Naive thymus-derived CD4-positive, alpha-beta T cell (primary cell): Measurements from ENCODE around the gene CLOCK. TPM values are rescaled to one million over a fixed set of nuclear protein-coding genes. Genes with fewer than 3 reads are reported as not detected.

ENCODE experiments used
- ATAC-seq: fragments of 150-1000 bp; cut with Tn5 transposase; 2 replicates; pipeline ENCODE4 v1.10.0; 2021; ENCODE audit warnings: mild to moderate bottlenecking, moderate library complexity
- CTCF ChIA-PET: fragments of 350-600 bp; sonication (Branson Sonifier 250); formaldehyde crosslinking; loops from one replicate; lab custom pipeline; 2021; ENCODE audit warnings: antibody characterized with exemption; lab: Charles Lee
- POLR2A ChIA-PET: fragments of 350-600 bp; sonication (Branson Sonifier 250); formaldehyde crosslinking; loops from one replicate; lab custom pipeline; 2021; ENCODE audit warnings: antibody characterized with exemption, inconsistent platforms; lab: Charles Lee
- DNase-seq, 9 donors: peaks; one replicate each; pipeline versions ENCODE4 v3.0.0 to v3.0.0-alpha.2; 2020 to 2022; ENCODE audit warnings: mixed read lengths in 1 of 9
- H3K27ac ChIP-seq: one replicate; pipeline ENCODE4 v1.7.0; 2013; ENCODE audit warnings: mild to moderate bottlenecking, low read depth, low read length, moderate library complexity
- H3K27me3 ChIP-seq, 2 donors: one replicate each; pipeline ENCODE4 v1.7.0; 2013; ENCODE audit warnings: low read length in 2 of 2, mild to moderate bottlenecking in 2 of 2, moderate library complexity in 2 of 2; ENCODE audit not compliant: control insufficient read depth in 2 of 2, insufficient read depth in 2 of 2
- H3K36me3 ChIP-seq, 3 experiments: 1 replicate in 2 of 3; 2 replicates in 1 of 3; pipeline ENCODE4 v1.7.0; 2013; ENCODE audit warnings: low read length in 3 of 3, mild to moderate bottlenecking in 3 of 3, moderate library complexity in 1 of 3; ENCODE audit not compliant: insufficient read depth in 3 of 3, control insufficient read depth in 2 of 3
- H3K4me1 ChIP-seq, 2 donors: one replicate each; pipeline ENCODE4 v1.7.0; 2013; ENCODE audit warnings: low read length in 2 of 2, mild to moderate bottlenecking in 2 of 2, moderate library complexity in 1 of 2; ENCODE audit not compliant: control insufficient read depth in 2 of 2, insufficient read depth in 2 of 2
- H3K4me3 ChIP-seq: 2 replicates; pipeline ENCODE4 v1.7.0; 2013; ENCODE audit warnings: mild to moderate bottlenecking, low read length
- H3K9me3 ChIP-seq, 3 experiments: 1 replicate in 2 of 3; 2 replicates in 1 of 3; pipeline ENCODE4 v1.7.0; 2013; ENCODE audit warnings: low read length in 3 of 3; ENCODE audit not compliant: control insufficient read depth in 2 of 3
- H3K27ac Mint-ChIP-seq, 9 donors: one replicate each; pipeline ENCODE4 v1.8.0; 2020 to 2022; ENCODE audit warnings: mixed read lengths in 9 of 9, mild to moderate bottlenecking in 8 of 9, moderate library complexity in 5 of 9, inconsistent platforms in 2 of 9
- H3K27me3 Mint-ChIP-seq, 5 donors: one replicate each; pipeline ENCODE4 v1.8.0; 2021 to 2022; ENCODE audit warnings: mixed read lengths in 5 of 5, mild to moderate bottlenecking in 1 of 5
- H3K36me3 Mint-ChIP-seq, 5 donors: one replicate each; pipeline ENCODE4 v1.8.0; 2020 to 2022; ENCODE audit warnings: mixed read lengths in 5 of 5, mild to moderate bottlenecking in 3 of 5, inconsistent platforms in 1 of 5
- H3K4me1 Mint-ChIP-seq, 7 donors: one replicate each; pipeline ENCODE4 v1.8.0; 2020 to 2022; ENCODE audit warnings: mixed read lengths in 7 of 7, mild to moderate bottlenecking in 3 of 7, inconsistent platforms in 1 of 7
- H3K4me3 Mint-ChIP-seq, 10 donors: one replicate each; pipeline ENCODE4 v1.8.0; 2020 to 2022; ENCODE audit warnings: mild to moderate bottlenecking in 10 of 10, mixed read lengths in 10 of 10, moderate library complexity in 6 of 10, inconsistent platforms in 2 of 10
- H3K9me3 Mint-ChIP-seq, 11 donors: one replicate each; pipeline ENCODE4 v1.8.0; 2020 to 2022; ENCODE audit warnings: mixed read lengths in 11 of 11, mild to moderate bottlenecking in 4 of 11, inconsistent platforms in 1 of 11, moderate library complexity in 1 of 11
- intact Hi-C, 2 donors: fragments of 100-400 bp; cut with micrococcal nuclease; formaldehyde crosslinking; loops; one replicate each; pipeline ENCODE4 v1.15.1; 2023
- polyA plus RNA-seq, 2 donors: library from polyadenylated mRNA; unstranded; fragments of 300-500 nt; fragmentation: Illumina TruSeq; gene quantifications; one replicate each; pipeline ENCODE4 v1.2.3, GENCODE V29; 2021
- total RNA-seq, 6 experiments: library from RNA in 5 of 6; stranded (reverse) in 5 of 6; gene quantifications; 1 replicate in 5 of 6; 2 replicates in 1 of 6; pipeline ENCODE4 v1.2.3 and lab custom pipeline; 2021 to 2026

CLOCK gene
- total and polyA plus RNA-seq, 7 experiments from 2014 or later, result 4.6 to 12.6 (median 8.6) TPM

DNA sequence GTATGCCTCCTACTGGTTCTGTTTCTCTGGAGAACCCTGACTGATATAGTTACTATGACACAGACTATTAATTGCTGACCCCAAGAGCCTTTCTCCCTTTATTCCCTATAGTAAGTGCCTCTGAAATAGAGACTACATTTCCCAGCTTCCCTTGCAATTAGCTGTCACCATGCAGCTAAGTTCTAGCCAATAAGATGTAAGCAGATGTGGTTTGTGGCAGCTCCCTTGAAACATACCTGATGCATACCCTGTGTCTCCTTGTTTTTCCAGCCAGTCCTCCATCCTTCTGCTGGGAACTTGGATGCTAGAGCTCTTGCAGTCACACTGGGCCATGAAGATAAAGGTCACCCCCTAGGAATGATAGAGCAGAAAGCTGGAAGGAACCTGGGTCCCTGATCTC is 160.6 kb downstream of the CLOCK start:
- no peaks in the 10 kb centered on the region for H3K9me3 Mint-ChIP-seq
- no peak overlapping the region for H3K4me3 ChIP-seq
- no peak overlapping the region for H3K4me3 Mint-ChIP-seq
- H3K9me3 ChIP-seq, result no peaks in the 10 kb centered on the region
- H3K27ac ChIP-seq, result no peak overlapping the region
- peaks cover 0 to 6% (median 0%) of the 10 kb centered on the region in 5 donors for H3K27me3 Mint-ChIP-seq
- H3K4me1 ChIP-seq, result no peaks in the 10 kb centered on the region
- H3K36me3 Mint-ChIP-seq, result no peaks in the 10 kb centered on the region
- no peak for DNase-seq
- intact Hi-C loops, result no loop called here
- H3K4me1 Mint-ChIP-seq, result peaks cover 0 to 9% (median 0%) of the 10 kb centered on the region in 7 donors
- H3K36me3 ChIP-seq, result no peaks in the 10 kb centered on the region
- ATAC-seq, result no peak
- CTCF ChIA-PET, result no interaction called here
- POLR2A ChIA-PET, result interaction anchor here (1.4 kb wide), 1 partner anchor 9 kb away, joined by 3 read pairs; no protein-coding TSS in a partner anchor
- no peaks in the 10 kb centered on the region for H3K27me3 ChIP-seq
- H3K27ac Mint-ChIP-seq, result no peak overlapping the region

DNA sequence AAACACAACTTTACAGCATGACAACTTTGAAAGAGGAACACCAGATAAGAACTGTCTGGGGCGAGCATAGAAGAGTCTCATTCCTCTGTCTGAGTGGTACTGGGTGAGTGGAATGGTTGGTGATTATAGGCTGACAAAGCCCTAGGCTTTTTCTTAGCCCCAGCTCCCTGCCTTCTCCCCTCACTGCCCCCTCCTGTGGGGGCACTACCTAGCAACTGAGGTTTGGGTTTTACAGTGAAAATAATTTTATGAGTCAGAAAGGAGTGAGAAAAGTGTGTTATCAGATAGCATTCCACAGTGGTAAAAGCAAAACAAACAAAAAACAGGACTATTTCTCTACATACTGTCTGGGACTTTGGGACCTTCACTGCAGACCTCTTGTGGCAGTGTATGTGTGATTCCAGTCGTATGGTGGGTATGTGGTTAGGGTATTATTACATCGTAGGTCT is 161.5 kb downstream of the CLOCK start:
- no peak overlapping the region for H3K4me3 Mint-ChIP-seq
- CTCF ChIA-PET, result no interaction called here
- no peak overlapping the region for H3K4me3 ChIP-seq
- no peaks in the 10 kb centered on the region for H3K4me1 ChIP-seq
- no peaks in the 10 kb centered on the region for H3K27me3 ChIP-seq
- no peak overlapping the region for H3K27ac ChIP-seq
- ATAC-seq (no peak), DNase-seq (no peak)
- H3K27ac Mint-ChIP-seq, result peak overlapping the region in 1 of 9 donors; percentile 5
- H3K27me3 Mint-ChIP-seq, result peaks cover 0 to 6% (median 0%) of the 10 kb centered on the region in 5 donors
- H3K36me3 Mint-ChIP-seq, result no peaks in the 10 kb centered on the region
- intact Hi-C loops, result no loop called here
- H3K36me3 ChIP-seq, result no peaks in the 10 kb centered on the region
- H3K4me1 Mint-ChIP-seq, result peaks cover 0 to 9% (median 0%) of the 10 kb centered on the region in 7 donors
- no peaks in the 10 kb centered on the region for H3K9me3 ChIP-seq
- POLR2A ChIA-PET, result interaction anchor here (1.4 kb wide), 1 partner anchor 10 kb away, joined by 3 read pairs; no protein-coding TSS in a partner anchor
- no peaks in the 10 kb centered on the region for H3K9me3 Mint-ChIP-seq

DNA sequence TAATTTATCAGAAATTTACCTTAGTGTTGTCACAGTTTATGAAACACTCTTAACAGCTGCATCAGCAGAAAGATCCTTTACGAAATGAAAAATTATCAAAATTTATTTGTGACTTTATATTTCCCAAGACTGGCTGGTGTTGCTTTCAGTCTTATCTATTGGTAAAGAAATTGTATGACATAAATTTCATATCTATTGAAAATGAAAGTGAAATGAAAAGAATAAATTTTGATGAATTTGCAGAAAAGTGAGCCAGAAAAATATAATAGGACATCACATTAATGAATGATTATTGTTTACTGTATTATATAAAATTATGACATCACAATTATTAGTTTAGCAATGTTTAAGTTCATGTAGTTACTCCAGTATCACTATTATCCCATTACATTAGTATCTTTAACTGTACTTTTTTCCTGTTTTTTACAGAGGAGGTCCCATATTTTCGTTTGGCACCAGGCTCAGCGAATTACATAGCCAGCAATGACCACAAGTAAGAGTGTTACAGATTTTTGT is 164.2 kb downstream of the CLOCK start:
- H3K27me3 Mint-ChIP-seq, result peaks cover 0 to 4% (median 0%) of the 10 kb centered on the region in 5 donors
- no peak overlapping the region for H3K4me3 Mint-ChIP-seq
- peaks cover 0 to 9% (median 0%) of the 10 kb centered on the region in 7 donors for H3K4me1 Mint-ChIP-seq

DNA sequence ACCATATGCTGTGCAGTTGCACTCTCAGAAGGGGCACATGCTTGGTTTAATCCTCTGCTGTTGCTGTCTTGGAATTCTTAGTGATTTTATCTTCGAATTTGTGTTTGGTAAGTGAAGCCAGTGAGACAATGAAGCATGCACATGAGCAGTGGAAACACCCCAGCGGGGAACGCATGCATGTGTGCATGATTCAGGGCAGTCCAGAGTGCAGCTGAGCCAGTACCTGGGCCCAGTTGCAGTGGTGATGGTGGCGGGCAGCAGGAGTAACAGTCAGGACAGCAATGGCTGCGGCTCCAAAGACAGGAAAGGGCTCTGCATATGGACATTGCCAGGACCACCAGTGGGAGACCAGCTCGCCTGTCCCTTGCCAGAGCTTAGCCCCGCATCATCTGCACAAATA is 165.2 kb downstream of the CLOCK start:
- ChIA-PET CTCF (no interaction called here), POLR2A (no interaction called here)
- Mint-ChIP-seq H3K36me3 (no peaks in the 10 kb centered on the region), H3K27me3 (peaks cover 0 to 4% (median 0%) of the 10 kb centered on the region in 5 donors), H3K27ac (no peak overlapping the region), H3K9me3 (peaks cover 0 to 1% (median 0%) of the 10 kb centered on the region in 11 donors), H3K4me3 (no peak overlapping the region), H3K4me1 (peaks cover 0 to 9% (median 0%) of the 10 kb centered on the region in 7 donors)
- Histone ChIP-seq H3K4me1 (no peaks in the 10 kb centered on the region), H3K27ac (no peak overlapping the region), H3K36me3 (no peaks in the 10 kb centered on the region), H3K9me3 (no peaks in the 10 kb centered on the region), H3K27me3 (no peaks in the 10 kb centered on the region), H3K4me3 (no peak overlapping the region)
- no peak for ATAC-seq
- intact Hi-C loops, result no loop called here
- no peak for DNase-seq

More for the DNA sequence above, 164.2 kb downstream of the CLOCK start:
- POLR2A ChIA-PET, result no interaction called here
- Histone ChIP-seq H3K27me3 (no peaks in the 10 kb centered on the region), H3K9me3 (no peaks in the 10 kb centered on the region), H3K36me3 (no peaks in the 10 kb centered on the region), H3K4me3 (no peak overlapping the region), H3K4me1 (no peaks in the 10 kb centered on the region), H3K27ac (no peak overlapping the region)
- CTCF ChIA-PET, result no interaction called here
- Mint-ChIP-seq H3K36me3 (no peaks in the 10 kb centered on the region), H3K9me3 (peaks cover 0 to 1% (median 0%) of the 10 kb centered on the region in 11 donors), H3K27ac (no peak overlapping the region)
- DNase-seq (no peak), ATAC-seq (no peak)
- intact Hi-C loops, result no loop called here

DNA sequence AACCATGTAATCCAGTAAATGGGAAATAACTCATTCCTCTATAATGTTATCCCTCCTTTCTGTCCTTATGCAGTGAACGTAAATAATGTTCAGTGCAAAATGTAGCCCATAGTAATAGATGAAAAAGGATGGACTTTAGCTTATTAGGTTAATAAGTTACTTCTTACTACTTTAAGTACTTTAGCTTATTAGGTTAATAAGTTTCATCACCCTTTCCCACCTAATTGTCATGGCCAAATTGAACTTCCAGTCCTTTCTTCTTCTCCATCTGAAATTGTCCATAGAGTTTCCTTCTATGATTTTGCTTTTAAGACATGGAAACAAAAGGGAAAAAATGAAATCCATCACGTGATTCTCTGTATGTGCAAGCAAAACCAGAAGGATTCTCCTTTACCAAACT is 166.1 kb downstream of the CLOCK start:
- H3K27ac Mint-ChIP-seq, result no peak overlapping the region
- intact Hi-C loops, result no loop called here
- Histone ChIP-seq H3K36me3 (no peaks in the 10 kb centered on the region), H3K27ac (no peak overlapping the region), H3K4me3 (no peak overlapping the region), H3K4me1 (no peaks in the 10 kb centered on the region), H3K9me3 (no peaks in the 10 kb centered on the region), H3K27me3 (no peaks in the 10 kb centered on the region)
- peaks cover 0 to 1% (median 0%) of the 10 kb centered on the region in 11 donors for H3K9me3 Mint-ChIP-seq
- H3K36me3 Mint-ChIP-seq, result no peaks in the 10 kb centered on the region
- no peak for ATAC-seq
- ChIA-PET CTCF (no interaction called here), POLR2A (no interaction called here)
- H3K27me3 Mint-ChIP-seq, result peaks cover 0 to 4% (median 0%) of the 10 kb centered on the region in 5 donors
- no peak for DNase-seq
- peaks cover 0 to 4% (median 0%) of the 10 kb centered on the region in 7 donors for H3K4me1 Mint-ChIP-seq
- H3K4me3 Mint-ChIP-seq, result no peak overlapping the region

DNA sequence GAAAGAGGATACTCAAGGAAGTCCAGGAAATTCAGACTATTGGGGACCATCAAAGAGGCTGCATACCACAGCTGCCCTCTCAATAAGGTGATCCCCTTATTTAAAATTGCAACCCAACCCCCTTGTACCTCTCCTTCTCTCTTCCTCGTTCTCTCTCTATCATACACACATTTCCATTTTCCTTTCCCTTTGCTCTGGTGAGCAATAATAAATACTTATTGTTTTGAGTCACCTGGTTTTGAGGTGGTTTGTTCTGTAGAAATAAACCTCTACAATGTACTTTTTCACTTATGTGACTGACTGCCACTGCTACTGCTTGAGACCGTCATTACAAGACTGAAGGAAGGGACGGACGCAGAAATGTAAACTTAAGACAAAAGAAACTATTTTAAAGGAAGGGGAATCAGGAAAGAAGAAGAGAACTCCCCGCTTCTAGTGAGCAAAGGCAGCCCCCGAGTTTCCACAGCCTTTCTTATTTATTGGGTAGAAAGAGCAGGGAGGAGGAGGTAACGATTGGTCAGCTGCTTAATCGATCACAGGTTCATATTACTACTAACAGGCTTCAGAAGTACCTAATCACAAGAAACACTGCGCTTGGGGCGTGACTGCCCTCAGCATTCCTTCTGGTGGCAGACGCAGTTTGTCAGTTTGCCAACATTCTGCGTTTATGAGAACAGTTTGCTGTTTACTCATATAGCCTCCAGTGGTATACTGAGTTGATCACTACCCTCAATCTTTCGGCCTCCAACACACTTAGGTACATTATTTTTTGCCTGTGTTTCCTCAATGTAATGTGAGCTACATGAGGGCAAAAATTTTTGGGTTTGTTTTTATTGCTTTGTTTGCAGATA is 167.9 kb downstream of the CLOCK start:
- DNase-seq (no peak), ATAC-seq (no peak)
- peaks cover 0 to 2% (median 0%) of the 10 kb centered on the region in 7 donors for H3K4me1 Mint-ChIP-seq
- intact Hi-C loops, result no loop called here
- no peak overlapping the region for H3K4me3 ChIP-seq
- no peaks in the 10 kb centered on the region for H3K4me1 ChIP-seq
- H3K4me3 Mint-ChIP-seq, result no peak overlapping the region
- H3K27ac ChIP-seq, result no peak overlapping the region
- H3K9me3 ChIP-seq, result no peaks in the 10 kb centered on the region
- no peaks in the 10 kb centered on the region for H3K36me3 Mint-ChIP-seq
- H3K9me3 Mint-ChIP-seq, result peaks cover 0 to 1% (median 0%) of the 10 kb centered on the region in 11 donors
- ChIA-PET CTCF (no interaction called here), POLR2A (no interaction called here)
- no peak overlapping the region for H3K27ac Mint-ChIP-seq
- H3K27me3 ChIP-seq, result no peaks in the 10 kb centered on the region
- H3K27me3 Mint-ChIP-seq, result peaks cover 0 to 4% (median 0%) of the 10 kb centered on the region in 5 donors
- no peaks in the 10 kb centered on the region for H3K36me3 ChIP-seq
